ENCODE results near the gene SELENOO. TPM values are rescaled to one million over a fixed set of nuclear protein-coding genes. Genes with fewer than 3 reads are reported as not detected.

SELENOO gene
- total RNA-seq, 3 donors from 2014 or later: 24.3 to 32.3 (median 31.8) TPM

DNA sequence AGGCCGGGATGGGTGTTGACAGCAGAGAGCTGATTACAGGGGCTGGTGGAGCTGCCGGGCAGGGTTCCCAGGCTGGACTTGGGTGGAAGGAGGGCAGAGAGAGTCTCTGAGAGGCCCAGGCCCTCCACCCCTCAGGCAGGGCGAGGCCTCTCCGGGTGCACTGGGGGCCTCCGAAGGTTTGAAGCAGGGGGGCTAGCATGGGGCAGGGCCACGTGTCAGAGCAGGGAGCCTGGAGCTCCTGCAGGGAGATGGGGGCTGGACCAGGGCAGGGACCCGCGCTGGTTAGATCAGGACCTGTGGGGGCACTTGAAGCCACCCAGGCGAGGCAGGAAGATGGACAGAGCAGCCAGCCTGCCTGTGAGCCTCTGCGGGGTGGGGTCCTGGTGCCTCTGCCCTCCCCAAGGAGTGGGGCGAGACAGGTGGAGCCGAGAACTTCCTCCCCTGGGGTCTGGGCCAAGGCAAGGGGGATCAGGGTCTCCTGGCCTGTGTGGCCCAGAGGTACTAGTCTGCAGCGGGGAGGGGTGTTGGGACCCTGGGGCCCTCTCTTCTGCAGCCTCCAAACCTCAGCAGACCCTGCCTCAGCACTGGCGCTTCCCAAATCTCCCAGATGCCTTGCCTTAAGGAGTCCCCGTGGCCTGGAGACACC is 29.4 kb upstream of the SELENOO start:
- TF ChIP-seq POLR2AphosphoS5 (IDR thresholded peaks at IDR 0.05): no peak
- TF ChIP-seq POLR2A (IDR thresholded peaks at IDR 0.05): no peak
- TF ChIP-seq, protein P1, sequence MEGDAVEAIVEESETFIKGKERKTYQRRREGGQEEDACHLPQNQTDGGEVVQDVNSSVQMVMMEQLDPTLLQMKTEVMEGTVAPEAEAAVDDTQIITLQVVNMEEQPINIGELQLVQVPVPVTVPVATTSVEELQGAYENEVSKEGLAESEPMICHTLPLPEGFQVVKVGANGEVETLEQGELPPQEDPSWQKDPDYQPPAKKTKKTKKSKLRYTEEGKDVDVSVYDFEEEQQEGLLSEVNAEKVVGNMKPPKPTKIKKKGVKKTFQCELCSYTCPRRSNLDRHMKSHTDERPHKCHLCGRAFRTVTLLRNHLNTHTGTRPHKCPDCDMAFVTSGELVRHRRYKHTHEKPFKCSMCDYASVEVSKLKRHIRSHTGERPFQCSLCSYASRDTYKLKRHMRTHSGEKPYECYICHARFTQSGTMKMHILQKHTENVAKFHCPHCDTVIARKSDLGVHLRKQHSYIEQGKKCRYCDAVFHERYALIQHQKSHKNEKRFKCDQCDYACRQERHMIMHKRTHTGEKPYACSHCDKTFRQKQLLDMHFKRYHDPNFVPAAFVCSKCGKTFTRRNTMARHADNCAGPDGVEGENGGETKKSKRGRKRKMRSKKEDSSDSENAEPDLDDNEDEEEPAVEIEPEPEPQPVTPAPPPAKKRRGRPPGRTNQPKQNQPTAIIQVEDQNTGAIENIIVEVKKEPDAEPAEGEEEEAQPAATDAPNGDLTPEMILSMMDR (IDR thresholded peaks at IDR 0.05): no peak
- Histone ChIP-seq H3K4me1 (no peaks in the 10 kb centered on the region), H3K27ac (no peak overlapping the region), H3K4me3 (peak overlapping the region in 2 of 3 donors; percentile 64 to 88), H3K9me3 (no peaks in the 10 kb centered on the region), H3K36me3 (no peaks in the 10 kb centered on the region), H3K27me3 (no peaks in the 10 kb centered on the region)
- intact Hi-C loops (cut with DNase I; ENCODE audit: low total_unique reads): no loop called here
- DNase-seq (ENCODE audit: low spot score in 2 of 2): no peak

- Histone ChIP-seq H3K27ac (no peak overlapping the region), H3K36me3 (no peaks in the 10 kb centered on the region), H3K9me3 (no peaks in the 10 kb centered on the region), H3K4me3 (no peak overlapping the region), H3K4me1 (no peaks in the 10 kb centered on the region), H3K27me3 (no peaks in the 10 kb centered on the region)
- intact Hi-C loops (cut with DNase I; ENCODE audit: low total_unique reads): no loop called here
- TF ChIP-seq, protein P1 (IDR thresholded peaks at IDR 0.05): no peak
- TF ChIP-seq POLR2AphosphoS5 (IDR thresholded peaks at IDR 0.05) (no peak), POLR2A (IDR thresholded peaks at IDR 0.05) (no peak)
- DNase-seq (ENCODE audit: low spot score in 2 of 2): no peak
These were observed 28.8 kb upstream of the SELENOO start for GRCh38 chr22:50171965-50172421.

- no peak overlapping the region for H3K4me3 ChIP-seq
- no peak for DNase-seq (ENCODE audit: low spot score in 2 of 2)
- no peaks in the 10 kb centered on the region for H3K36me3 ChIP-seq
- no peaks in the 10 kb centered on the region for H3K9me3 ChIP-seq
- no peak overlapping the region for H3K27ac ChIP-seq
- no peak for TF ChIP-seq POLR2A (IDR thresholded peaks at IDR 0.05)
- TF ChIP-seq POLR2AphosphoS5 (IDR thresholded peaks at IDR 0.05): no peak
- TF ChIP-seq, protein P1 (IDR thresholded peaks at IDR 0.05): no peak
- no peaks in the 10 kb centered on the region for H3K4me1 ChIP-seq
- no peaks in the 10 kb centered on the region for H3K27me3 ChIP-seq
- intact Hi-C loops (cut with DNase I; ENCODE audit: low total_unique reads): no loop called here
These were observed 27.4 kb upstream of the SELENOO start for GRCh38 chr22:50173311-50173982.

- intact Hi-C loops (cut with DNase I; ENCODE audit: low total_unique reads): no loop called here
- no peaks in the 10 kb centered on the region for H3K36me3 ChIP-seq
- no peak for DNase-seq (ENCODE audit: low spot score in 2 of 2)
- TF ChIP-seq POLR2AphosphoS5 (IDR thresholded peaks at IDR 0.05) (no peak), POLR2A (IDR thresholded peaks at IDR 0.05) (no peak)
- TF ChIP-seq, protein P1 (IDR thresholded peaks at IDR 0.05): no peak
- H3K4me1 ChIP-seq: no peaks in the 10 kb centered on the region
- no peaks in the 10 kb centered on the region for H3K27me3 ChIP-seq
- H3K27ac ChIP-seq: no peak overlapping the region
- H3K4me3 ChIP-seq: no peak overlapping the region
- no peaks in the 10 kb centered on the region for H3K9me3 ChIP-seq
These were observed 26.8 kb upstream of the SELENOO start for GRCh38 chr22:50173983-50174355.

Data from breast epithelium (tissue), 4 donors.